Caco-2 (cell line): ENCODE results near the gene MTG1. TPM values are rescaled to one million over a fixed set of nuclear protein-coding genes. Genes with fewer than 3 reads are reported as not detected.
A peak's percentile ranks its signal among the peaks of the same experiment; 100 is the strongest.

Experiments used
- BruUV-seq: library from RNA; stranded (reverse); fragments of 400-500 nt; replicated peaks from 2 replicates; lab custom pipeline; 2021; lab: Mats Ljungman, UMichigan
- CTCF ChIA-PET: fragments of 300-600 bp; sonication (Branson Sonifier 250); formaldehyde crosslinking; loops from one replicate; lab custom pipeline; 2022; ENCODE audit warnings: antibody characterized with exemption; lab: Charles Lee
- POLR2A ChIA-PET: fragments of 300-600 bp; sonication (Branson Sonifier 250); formaldehyde crosslinking; loops from one replicate; lab custom pipeline; 2022; ENCODE audit warnings: antibody characterized with exemption; lab: Charles Lee
- DNase-seq, 2 experiments: peaks; one replicate each; pipeline versions ENCODE4 v3.0.0 to v3.0.0-alpha.2; 2020 to 2022
- H3K27me3 ChIP-seq: replicated peaks from 2 replicates; pipeline ENCODE4 v1.6.0; 2011; ENCODE audit warnings: low read length; ENCODE audit not compliant: control insufficient read depth, insufficient read depth
- H3K36me3 ChIP-seq: 2 replicates; pipeline ENCODE4 v1.5.1; 2011; ENCODE audit warnings: low read length; ENCODE audit not compliant: control insufficient read depth, insufficient read depth
- H3K4me1 ChIP-seq: fragments of 250-450 bp; sonication (Bioruptor Pico); 2 replicates; pipeline ENCODE4 v1.5.1; 2020; ENCODE audit warnings: mild to moderate bottlenecking
- H3K4me3 ChIP-seq: 2 replicates; pipeline ENCODE4 v1.5.1; 2011; ENCODE audit warnings: low read depth, mild to moderate bottlenecking, control low read depth, low read length
- H3K9me3 ChIP-seq: fragments of 250-450 bp; sonication (Bioruptor Pico); 2 replicates; pipeline ENCODE4 v1.5.1; 2020; ENCODE audit warnings: mild to moderate bottlenecking, moderate library complexity
- H3K27ac Mint-ChIP-seq: one replicate; pipeline ENCODE4 v1.8.0; 2022; ENCODE audit warnings: mixed read lengths; ENCODE audit not compliant: unreplicated experiment
- H3K27me3 Mint-ChIP-seq: one replicate; pipeline ENCODE4 v1.8.0; 2022; ENCODE audit warnings: mixed read lengths; ENCODE audit not compliant: insufficient read depth, unreplicated experiment
- H3K36me3 Mint-ChIP-seq: one replicate; pipeline ENCODE4 v1.8.0; 2022; ENCODE audit warnings: mild to moderate bottlenecking, mixed read lengths; ENCODE audit not compliant: insufficient read depth, unreplicated experiment
- H3K4me1 Mint-ChIP-seq: one replicate; pipeline ENCODE4 v1.8.0; 2022; ENCODE audit warnings: low read depth, mixed read lengths; ENCODE audit not compliant: unreplicated experiment
- H3K4me3 Mint-ChIP-seq: one replicate; pipeline ENCODE4 v1.8.0; 2022; ENCODE audit warnings: mild to moderate bottlenecking, moderate library complexity, mixed read lengths; ENCODE audit not compliant: unreplicated experiment
- H3K9me3 Mint-ChIP-seq: one replicate; pipeline ENCODE4 v1.8.0; 2022; ENCODE audit warnings: mixed read lengths; ENCODE audit not compliant: unreplicated experiment
- intact Hi-C: fragments of 100-400 bp; cut with micrococcal nuclease; formaldehyde crosslinking; loops from one replicate; pipeline ENCODE4 v1.10.0; 2022; ENCODE audit not compliant: unreplicated experiment
- total RNA-seq: library from RNA; stranded (reverse); gene quantifications from 2 replicates; pipeline ENCODE4 v1.2.3, GENCODE V29; 2022
- TF ChIP-seq, protein P1 (sequence below), 2 experiments: fragments of 200-600 bp in 1 of 2; IDR thresholded peaks; 1 replicate in 1 of 2; 2 replicates in 1 of 2; pipeline versions ENCODE4 v1.5.1 to v1.8.0; 2011 to 2022; ENCODE audit warnings: antibody characterized with exemption in 1 of 2, control low read depth in 1 of 2, inconsistent platforms in 1 of 2, low read depth in 1 of 2, low read length in 1 of 2, mild to moderate bottlenecking in 1 of 2, moderate library complexity in 1 of 2; ENCODE audit not compliant: insufficient read depth in 1 of 2, severe bottlenecking in 1 of 2, unreplicated experiment in 1 of 2

The MTG1 gene
- total RNA-seq, 1 experiment from 2014 or later: 113 TPM

DNA sequence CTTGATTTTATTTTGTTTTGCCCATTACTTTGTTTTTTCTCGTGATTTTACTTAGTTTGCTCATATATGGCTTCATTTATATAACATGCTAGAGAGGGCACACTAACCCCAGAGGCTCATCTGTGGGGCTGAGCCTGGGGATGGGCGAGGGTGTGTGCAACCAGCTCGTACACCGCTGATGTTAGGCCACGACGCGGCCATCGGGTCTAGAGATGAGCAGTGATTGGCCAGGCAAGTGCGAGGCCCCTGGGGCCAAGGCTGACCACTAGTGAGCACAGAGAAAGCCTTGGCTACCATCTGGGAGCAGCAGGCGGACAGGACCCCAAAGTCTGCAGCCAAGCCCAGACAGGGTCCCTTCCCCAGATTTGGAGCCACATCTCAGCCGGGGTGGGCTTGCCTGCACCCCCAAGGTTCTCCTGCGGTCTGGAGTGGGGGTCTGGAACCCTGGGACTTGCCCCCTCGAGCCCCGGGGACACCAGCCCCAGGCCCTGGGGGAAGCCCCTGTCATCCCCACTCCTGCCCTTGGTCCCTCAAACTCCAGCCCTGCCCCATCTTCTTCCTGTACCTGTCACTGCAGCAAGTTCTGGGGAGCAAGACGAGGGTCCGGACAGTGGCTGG is 39.9 kb upstream of the MTG1 start:
- no peak for DNase-seq
- Mint-ChIP-seq H3K9me3 (no peaks in the 10 kb centered on the region), H3K27ac (no peak overlapping the region), H3K36me3 (peaks cover 28% of the 10 kb centered on the region), H3K4me1 (peaks cover 4% of the 10 kb centered on the region), H3K27me3 (no peaks in the 10 kb centered on the region), H3K4me3 (no peak overlapping the region)
- Histone ChIP-seq H3K4me3 (no peak overlapping the region), H3K36me3 (0 out of 2 replicates have a peak, but pooled peaks cover 5% of the 10 kb centered on the region), H3K27me3 (no peaks in the 10 kb centered on the region), H3K4me1 (peaks cover 41% of the 10 kb centered on the region), H3K9me3 (no peaks in the 10 kb centered on the region)
- TF ChIP-seq, protein P1, sequence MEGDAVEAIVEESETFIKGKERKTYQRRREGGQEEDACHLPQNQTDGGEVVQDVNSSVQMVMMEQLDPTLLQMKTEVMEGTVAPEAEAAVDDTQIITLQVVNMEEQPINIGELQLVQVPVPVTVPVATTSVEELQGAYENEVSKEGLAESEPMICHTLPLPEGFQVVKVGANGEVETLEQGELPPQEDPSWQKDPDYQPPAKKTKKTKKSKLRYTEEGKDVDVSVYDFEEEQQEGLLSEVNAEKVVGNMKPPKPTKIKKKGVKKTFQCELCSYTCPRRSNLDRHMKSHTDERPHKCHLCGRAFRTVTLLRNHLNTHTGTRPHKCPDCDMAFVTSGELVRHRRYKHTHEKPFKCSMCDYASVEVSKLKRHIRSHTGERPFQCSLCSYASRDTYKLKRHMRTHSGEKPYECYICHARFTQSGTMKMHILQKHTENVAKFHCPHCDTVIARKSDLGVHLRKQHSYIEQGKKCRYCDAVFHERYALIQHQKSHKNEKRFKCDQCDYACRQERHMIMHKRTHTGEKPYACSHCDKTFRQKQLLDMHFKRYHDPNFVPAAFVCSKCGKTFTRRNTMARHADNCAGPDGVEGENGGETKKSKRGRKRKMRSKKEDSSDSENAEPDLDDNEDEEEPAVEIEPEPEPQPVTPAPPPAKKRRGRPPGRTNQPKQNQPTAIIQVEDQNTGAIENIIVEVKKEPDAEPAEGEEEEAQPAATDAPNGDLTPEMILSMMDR (IDR thresholded peaks at IDR 0.05; ENCODE audit: insufficient read depth in 1 of 2, low read depth in 1 of 2, low read length in 1 of 2, severe bottlenecking in 1 of 2, unreplicated experiment in 1 of 2): no peak
- BruUV-seq: no TSS peak
- ChIA-PET CTCF (interaction anchor here (0.9 to 1.7 kb wide), 2 partner anchors 24 to 66 kb away, joined by 3 to 11 read pairs; no protein-coding TSS in a partner anchor), POLR2A (interaction anchor here (0.5 kb wide), 1 partner anchor 20 kb away, joined by 5 read pairs; no protein-coding TSS in a partner anchor)
- intact Hi-C loops: no loop called here

DNA sequence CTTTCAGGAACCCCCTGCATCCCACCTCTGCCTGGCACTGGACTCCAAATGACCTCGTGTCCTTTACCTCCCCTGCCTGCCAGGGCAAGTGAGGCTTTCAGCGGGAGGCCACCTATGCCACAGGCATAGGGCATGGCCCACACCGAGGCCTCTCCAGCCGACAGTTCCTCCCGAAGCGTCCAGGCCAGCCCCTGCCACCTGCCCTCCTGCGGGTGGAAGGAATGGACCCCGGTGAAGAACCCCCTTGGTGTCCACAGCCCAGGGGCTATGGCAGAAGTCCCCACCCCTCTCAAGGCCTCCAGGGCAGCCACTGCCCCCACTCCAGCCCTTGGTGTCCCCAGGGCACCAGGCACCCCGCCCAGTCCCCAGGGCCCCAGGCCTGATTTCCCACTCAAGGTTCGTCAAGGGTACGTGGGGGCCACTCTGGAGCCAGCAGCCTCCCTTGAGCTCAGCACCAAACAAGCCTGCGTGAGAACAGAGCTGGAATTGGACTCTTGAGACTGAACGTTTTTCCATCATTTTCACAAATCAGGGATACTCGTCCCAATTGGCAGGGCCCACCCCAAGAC is 39.2 kb upstream of the MTG1 start:
- POLR2A ChIA-PET: interaction anchor here (0.6 kb wide), 1 partner anchor 101 kb away, joined by 4 read pairs; no protein-coding TSS in a partner anchor
- H3K9me3 Mint-ChIP-seq: no peaks in the 10 kb centered on the region

DNA sequence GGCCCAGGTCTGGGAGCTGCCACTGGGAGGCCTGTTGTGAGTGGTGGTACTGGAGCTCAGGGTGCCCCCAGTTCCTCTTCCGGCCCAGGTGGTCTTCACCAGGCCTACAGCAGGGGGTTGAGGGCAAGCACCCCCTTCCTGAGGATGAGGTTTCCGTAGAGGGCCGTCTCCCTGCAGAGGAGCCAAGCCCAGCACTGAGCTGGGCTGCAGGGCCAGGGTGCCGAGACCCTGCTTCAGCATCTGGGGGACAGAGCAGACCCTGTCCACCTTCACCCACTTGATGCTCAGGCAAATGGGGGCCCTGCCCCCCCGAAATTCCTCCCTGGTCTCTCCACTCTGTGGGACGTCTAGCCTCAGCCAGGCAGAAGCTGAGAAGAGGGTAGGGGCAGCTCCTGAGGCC is 38.7 kb upstream of the MTG1 start:
- Mint-ChIP-seq H3K27me3 (no peaks in the 10 kb centered on the region), H3K9me3 (no peaks in the 10 kb centered on the region), H3K27ac (peak overlapping the region; percentile 35), H3K4me3 (no peak overlapping the region), H3K36me3 (peaks cover 26% of the 10 kb centered on the region), H3K4me1 (peaks cover 8% of the 10 kb centered on the region)
- ChIA-PET POLR2A (interaction anchor here (0.5 to 0.6 kb wide), 3 partner anchors 8 to 101 kb away, joined by 4 to 6 read pairs (median 5); partner anchors contain the start of gene PRAP1), CTCF (interaction anchor here (0.5 kb wide), 1 partner anchor 54 kb away, joined by 11 read pairs; no protein-coding TSS in a partner anchor)
- H3K4me3 ChIP-seq: no peak overlapping the region
- TF ChIP-seq, protein P1 (IDR thresholded peaks at IDR 0.05; ENCODE audit: insufficient read depth in 1 of 2, low read depth in 1 of 2, low read length in 1 of 2, severe bottlenecking in 1 of 2, unreplicated experiment in 1 of 2): no peak
- no peaks in the 10 kb centered on the region for H3K27me3 ChIP-seq
- DNase-seq: no peak
- no TSS peak for BruUV-seq
- intact Hi-C loops: no loop called here
- peaks cover 41% of the 10 kb centered on the region for H3K4me1 ChIP-seq
- H3K9me3 ChIP-seq: no peaks in the 10 kb centered on the region
- 0 out of 2 replicates have a peak, but pooled peaks cover 5% of the 10 kb centered on the region for H3K36me3 ChIP-seq

More for the DNA sequence above, 39.2 kb upstream of the MTG1 start:
- intact Hi-C loops: no loop called here
- Histone ChIP-seq H3K9me3 (no peaks in the 10 kb centered on the region), H3K4me3 (no peak overlapping the region), H3K27me3 (no peaks in the 10 kb centered on the region), H3K36me3 (0 out of 2 replicates have a peak, but pooled peaks cover 5% of the 10 kb centered on the region), H3K4me1 (peaks cover 41% of the 10 kb centered on the region)
- Mint-ChIP-seq H3K27me3 (no peaks in the 10 kb centered on the region), H3K36me3 (peaks cover 26% of the 10 kb centered on the region), H3K4me3 (no peak overlapping the region), H3K27ac (no peak overlapping the region), H3K4me1 (peaks cover 3% of the 10 kb centered on the region)
- no peak for DNase-seq
- CTCF ChIA-PET: no interaction called here
- no TSS peak for BruUV-seq
- TF ChIP-seq, protein P1 (IDR thresholded peaks at IDR 0.05; ENCODE audit: insufficient read depth in 1 of 2, low read depth in 1 of 2, low read length in 1 of 2, severe bottlenecking in 1 of 2, unreplicated experiment in 1 of 2): no peak
